PFSK-1 (cell line): ENCODE measurements around the gene PSKH1.

ENCODE experiments used
- FOXP2 ChIP-seq: optimal IDR thresholded peaks from 2 replicates; pipeline ENCODE3; 2011; ENCODE audit warnings: borderline replicate concordance, control low read depth, inconsistent platforms; ENCODE audit not compliant: insufficient read depth; ENCODE audit errors: extremely low read length, extremely low read depth
- POLR2AphosphoS5 ChIP-seq: IDR thresholded peaks from 2 replicates; pipeline ENCODE4 v1.6.1; 2012; ENCODE audit warnings: low read depth, mild to moderate bottlenecking, control low read depth, low read length, moderate library complexity
- SIN3A ChIP-seq: IDR thresholded peaks from 2 replicates; pipeline ENCODE4 v1.6.1; 2012; ENCODE audit warnings: mild to moderate bottlenecking, low read length, moderate library complexity, borderline replicate concordance; ENCODE audit not compliant: insufficient read depth
- TAF1 ChIP-seq: IDR thresholded peaks from 2 replicates; pipeline ENCODE4 v1.6.1; 2012; ENCODE audit warnings: low read length, control low read depth, borderline replicate concordance; ENCODE audit not compliant: insufficient read depth
- TF ChIP-seq, protein P1 (sequence below), 2 experiments: IDR thresholded peaks; 2 replicates each; pipeline versions ENCODE4 v1.6.1 to v1.8.0; 2011 to 2012; ENCODE audit warnings: low read depth in 2 of 2, low read length in 2 of 2, control low read depth in 1 of 2, inconsistent platforms in 1 of 2, mild to moderate bottlenecking in 1 of 2, moderate library complexity in 1 of 2; ENCODE audit not compliant: insufficient read depth in 1 of 2

The PSKH1 gene

DNA sequence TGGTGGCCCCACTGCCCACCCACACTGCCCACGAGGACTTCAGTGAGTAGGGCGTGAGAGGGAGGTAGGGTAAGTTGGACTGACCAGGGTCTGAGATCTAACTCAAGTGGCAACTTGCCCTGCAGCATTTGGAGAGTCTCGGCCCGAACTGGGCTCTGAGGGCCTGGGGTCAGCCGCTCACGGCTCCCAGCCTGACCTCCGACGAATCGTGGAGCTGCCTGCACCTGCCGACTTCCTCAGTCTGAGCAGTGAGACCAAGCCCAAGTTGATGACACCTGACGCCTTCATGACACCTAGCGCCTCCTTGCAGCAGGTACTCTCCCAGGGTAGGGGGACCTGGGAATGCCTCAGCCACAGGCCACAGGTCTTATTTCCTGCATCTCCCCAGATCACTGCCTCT is 13.6 kb upstream of the PSKH1 start:
- TF ChIP-seq POLR2AphosphoS5, result no peak
- no peak for TF ChIP-seq SIN3A
- TF ChIP-seq TAF1, result no peak
- TF ChIP-seq, protein P1, sequence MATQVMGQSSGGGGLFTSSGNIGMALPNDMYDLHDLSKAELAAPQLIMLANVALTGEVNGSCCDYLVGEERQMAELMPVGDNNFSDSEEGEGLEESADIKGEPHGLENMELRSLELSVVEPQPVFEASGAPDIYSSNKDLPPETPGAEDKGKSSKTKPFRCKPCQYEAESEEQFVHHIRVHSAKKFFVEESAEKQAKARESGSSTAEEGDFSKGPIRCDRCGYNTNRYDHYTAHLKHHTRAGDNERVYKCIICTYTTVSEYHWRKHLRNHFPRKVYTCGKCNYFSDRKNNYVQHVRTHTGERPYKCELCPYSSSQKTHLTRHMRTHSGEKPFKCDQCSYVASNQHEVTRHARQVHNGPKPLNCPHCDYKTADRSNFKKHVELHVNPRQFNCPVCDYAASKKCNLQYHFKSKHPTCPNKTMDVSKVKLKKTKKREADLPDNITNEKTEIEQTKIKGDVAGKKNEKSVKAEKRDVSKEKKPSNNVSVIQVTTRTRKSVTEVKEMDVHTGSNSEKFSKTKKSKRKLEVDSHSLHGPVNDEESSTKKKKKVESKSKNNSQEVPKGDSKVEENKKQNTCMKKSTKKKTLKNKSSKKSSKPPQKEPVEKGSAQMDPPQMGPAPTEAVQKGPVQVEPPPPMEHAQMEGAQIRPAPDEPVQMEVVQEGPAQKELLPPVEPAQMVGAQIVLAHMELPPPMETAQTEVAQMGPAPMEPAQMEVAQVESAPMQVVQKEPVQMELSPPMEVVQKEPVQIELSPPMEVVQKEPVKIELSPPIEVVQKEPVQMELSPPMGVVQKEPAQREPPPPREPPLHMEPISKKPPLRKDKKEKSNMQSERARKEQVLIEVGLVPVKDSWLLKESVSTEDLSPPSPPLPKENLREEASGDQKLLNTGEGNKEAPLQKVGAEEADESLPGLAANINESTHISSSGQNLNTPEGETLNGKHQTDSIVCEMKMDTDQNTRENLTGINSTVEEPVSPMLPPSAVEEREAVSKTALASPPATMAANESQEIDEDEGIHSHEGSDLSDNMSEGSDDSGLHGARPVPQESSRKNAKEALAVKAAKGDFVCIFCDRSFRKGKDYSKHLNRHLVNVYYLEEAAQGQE (IDR thresholded peaks at IDR 0.05; ENCODE audit: insufficient read depth in 1 of 2, low read depth in 2 of 2, low read length in 2 of 2), result no peak
- no peak for TF ChIP-seq FOXP2

DNA sequence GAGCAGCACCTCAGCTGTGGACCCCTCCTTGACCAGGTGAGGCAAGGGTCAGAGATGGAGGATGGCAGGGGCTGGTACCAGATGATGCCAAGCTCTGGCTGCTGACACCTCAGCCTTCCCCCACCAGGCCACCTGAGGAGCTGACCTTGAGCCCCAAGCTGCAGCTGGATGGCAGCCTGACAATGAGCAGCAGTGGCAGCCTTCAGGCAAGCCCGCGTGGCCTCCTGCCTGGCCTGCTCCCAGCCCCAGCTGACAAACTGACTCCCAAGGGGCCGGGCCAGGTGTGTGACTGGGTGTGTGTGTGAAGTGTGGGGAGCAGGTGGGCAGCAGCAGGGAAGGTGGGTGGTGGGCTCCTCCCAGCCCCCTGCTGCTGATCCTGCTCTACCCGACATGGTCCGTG is 13.1 kb upstream of the PSKH1 start:
- TF ChIP-seq POLR2AphosphoS5, result no peak
- TF ChIP-seq TAF1, result no peak
- TF ChIP-seq, protein P1 (IDR thresholded peaks at IDR 0.05; ENCODE audit: insufficient read depth in 1 of 2, low read depth in 2 of 2, low read length in 2 of 2), result no peak
- no peak for TF ChIP-seq FOXP2
- no peak for TF ChIP-seq SIN3A

DNA sequence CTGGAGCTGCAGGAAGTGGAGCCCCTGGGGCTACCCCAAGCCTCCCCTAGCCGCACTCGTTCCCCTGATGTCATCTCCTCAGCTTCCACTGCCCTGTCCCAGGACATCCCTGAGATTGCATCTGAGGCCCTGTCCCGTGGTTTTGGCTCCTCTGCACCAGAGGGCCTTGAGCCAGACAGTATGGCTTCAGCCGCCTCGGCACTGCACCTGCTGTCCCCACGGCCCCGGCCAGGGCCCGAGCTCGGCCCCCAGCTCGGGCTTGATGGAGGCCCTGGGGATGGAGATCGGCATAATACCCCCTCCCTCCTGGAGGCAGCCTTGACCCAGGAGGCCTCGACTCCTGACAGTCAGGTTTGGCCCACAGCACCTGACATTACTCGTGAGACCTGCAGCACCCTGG is 12.5 kb upstream of the PSKH1 start:
- no peak for TF ChIP-seq TAF1
- TF ChIP-seq, protein P1 (IDR thresholded peaks at IDR 0.05; ENCODE audit: insufficient read depth in 1 of 2, low read depth in 2 of 2, low read length in 2 of 2), result no peak
- TF ChIP-seq POLR2AphosphoS5, result no peak
- no peak for TF ChIP-seq FOXP2
- TF ChIP-seq SIN3A, result no peak

DNA sequence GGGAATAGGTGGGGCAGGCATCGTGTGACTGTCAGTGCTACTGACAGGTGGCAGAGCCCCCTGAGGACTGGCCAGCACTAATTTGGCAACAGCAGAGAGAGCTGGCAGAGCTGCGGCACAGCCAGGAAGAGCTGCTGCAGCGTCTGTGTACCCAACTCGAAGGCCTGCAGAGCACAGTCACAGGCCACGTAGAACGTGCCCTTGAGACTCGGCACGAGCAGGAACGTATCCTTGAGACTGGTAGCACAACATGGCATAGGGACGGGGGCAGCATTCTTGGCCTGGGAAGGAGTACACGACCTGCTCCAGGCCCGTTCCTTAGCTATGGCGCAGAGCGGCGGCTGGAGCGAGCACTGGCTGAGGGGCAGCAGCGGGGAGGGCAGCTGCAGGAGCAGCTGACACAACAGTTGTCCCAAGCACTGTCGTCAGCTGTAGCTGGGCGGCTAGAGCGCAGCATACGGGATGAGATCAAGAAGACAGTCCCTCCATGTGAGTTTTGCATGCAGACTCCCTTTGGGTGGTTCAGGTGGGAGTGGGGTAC is 11.4 kb upstream of the PSKH1 start:
- TF ChIP-seq SIN3A (no peak), TAF1 (no peak), FOXP2 (no peak), POLR2AphosphoS5 (no peak)
- TF ChIP-seq, protein P1 (IDR thresholded peaks at IDR 0.05; ENCODE audit: insufficient read depth in 1 of 2, low read depth in 2 of 2, low read length in 2 of 2), result no peak
